Colonic mucosa (tissue), 4 donors: ENCODE data around the gene FLYWCH2. TPM values are rescaled to one million over a fixed set of nuclear protein-coding genes. Genes with fewer than 3 reads are reported as not detected.
"Not testable (repeated sequence)": the region's sequence is repeated elsewhere in the genome, so short reads cannot be mapped to it uniquely, and the experiment has no call there.

Experiments
- DNase-seq: peaks from one replicate; pipeline ENCODE4 v3.0.0-alpha.2; 2020
- H3K27ac ChIP-seq: fragments of 200-600 bp; one replicate; pipeline ENCODE4 v1.8.0; 2021
- H3K27me3 ChIP-seq: fragments of 200-600 bp; one replicate; pipeline ENCODE4 v1.8.0; 2021
- H3K36me3 ChIP-seq: fragments of 200-600 bp; one replicate; pipeline ENCODE4 v1.8.0; 2021
- H3K4me1 ChIP-seq: fragments of 200-600 bp; one replicate; pipeline ENCODE4 v1.8.0; 2021; ENCODE audit warnings: mild to moderate bottlenecking
- H3K4me3 ChIP-seq: fragments of 200-600 bp; one replicate; pipeline ENCODE4 v1.8.0; 2021
- H3K9ac ChIP-seq, 2 donors: one replicate each; pipeline ENCODE4 v1.7.0; 2013; ENCODE audit warnings: control low read depth in 2 of 2, low read depth in 2 of 2, low read length in 2 of 2
- H3K9me3 ChIP-seq: fragments of 200-600 bp; one replicate; pipeline ENCODE4 v1.8.0; 2021
- intact Hi-C: fragments of 100-400 bp; cut with DNase I; formaldehyde crosslinking; loops from one replicate; pipeline ENCODE4 v1.14.1; 2022
- total RNA-seq, 2 donors: library from RNA; stranded (reverse); fragmentation: NEBNext Ultra II Directional in 1 of 2; extraction: Animal tissue kit (Norgen Biotek cat#: 25700) in 1 of 2; gene quantifications; one replicate each; pipeline ENCODE4 v1.2.1, GENCODE V29; 2021
- TF ChIP-seq, protein P1 (sequence below): fragments of 200-600 bp; IDR thresholded peaks from one replicate; pipeline ENCODE4 v1.8.0; 2022; ENCODE audit warnings: antibody characterized with exemption, mild to moderate bottlenecking
- donor health status: healthy.
- donor health status: DM: no; HTN: no; CAD: no.
- donor health status: DM: no; HTN: no; CAD: no.

The FLYWCH2 gene
- total RNA-seq, 2 donors from 2014 or later: 16.2 to 24.8 TPM

DNA sequence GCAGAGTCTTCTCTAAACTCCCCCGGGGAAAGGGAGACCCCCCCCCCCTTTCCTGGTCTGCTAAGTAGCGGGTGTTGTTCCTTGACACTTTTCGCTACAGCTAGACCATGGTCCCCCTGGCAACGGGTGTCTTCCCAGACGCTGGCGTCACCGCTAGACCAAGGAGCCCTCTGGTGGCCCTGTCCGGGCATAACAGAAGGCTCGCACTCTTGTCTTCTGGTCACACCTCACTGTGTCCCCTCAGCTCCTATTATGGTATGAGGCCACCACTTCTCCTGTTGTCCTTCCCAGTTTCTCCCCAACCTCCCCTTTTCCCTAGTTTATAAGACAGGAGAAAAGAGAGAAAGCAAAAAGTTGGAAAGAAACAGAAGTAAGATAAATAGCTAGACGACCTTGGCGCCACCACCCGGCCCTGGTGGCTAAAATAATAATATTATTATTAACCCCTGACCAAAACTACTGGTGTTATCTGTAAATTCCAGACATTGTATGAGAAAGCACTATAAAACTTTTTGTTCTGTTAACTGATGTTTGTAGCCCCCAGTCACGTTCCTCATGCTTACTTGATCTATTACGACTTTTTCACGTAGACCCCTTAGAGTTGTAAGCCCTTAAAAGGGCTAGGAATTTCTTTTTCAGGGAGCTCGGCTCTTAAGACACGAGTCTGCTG is 24.2 kb downstream of the FLYWCH2 start:
- TF ChIP-seq, protein P1, sequence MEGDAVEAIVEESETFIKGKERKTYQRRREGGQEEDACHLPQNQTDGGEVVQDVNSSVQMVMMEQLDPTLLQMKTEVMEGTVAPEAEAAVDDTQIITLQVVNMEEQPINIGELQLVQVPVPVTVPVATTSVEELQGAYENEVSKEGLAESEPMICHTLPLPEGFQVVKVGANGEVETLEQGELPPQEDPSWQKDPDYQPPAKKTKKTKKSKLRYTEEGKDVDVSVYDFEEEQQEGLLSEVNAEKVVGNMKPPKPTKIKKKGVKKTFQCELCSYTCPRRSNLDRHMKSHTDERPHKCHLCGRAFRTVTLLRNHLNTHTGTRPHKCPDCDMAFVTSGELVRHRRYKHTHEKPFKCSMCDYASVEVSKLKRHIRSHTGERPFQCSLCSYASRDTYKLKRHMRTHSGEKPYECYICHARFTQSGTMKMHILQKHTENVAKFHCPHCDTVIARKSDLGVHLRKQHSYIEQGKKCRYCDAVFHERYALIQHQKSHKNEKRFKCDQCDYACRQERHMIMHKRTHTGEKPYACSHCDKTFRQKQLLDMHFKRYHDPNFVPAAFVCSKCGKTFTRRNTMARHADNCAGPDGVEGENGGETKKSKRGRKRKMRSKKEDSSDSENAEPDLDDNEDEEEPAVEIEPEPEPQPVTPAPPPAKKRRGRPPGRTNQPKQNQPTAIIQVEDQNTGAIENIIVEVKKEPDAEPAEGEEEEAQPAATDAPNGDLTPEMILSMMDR: peak; percentile 55
- H3K9ac ChIP-seq, intact Hi-C loops, H3K9me3 ChIP-seq, H3K27ac ChIP-seq, H3K36me3 ChIP-seq, H3K4me1 ChIP-seq, H3K4me3 ChIP-seq, H3K27me3 ChIP-seq: not testable (repeated sequence)
- DNase-seq: peak; percentile 49

DNA sequence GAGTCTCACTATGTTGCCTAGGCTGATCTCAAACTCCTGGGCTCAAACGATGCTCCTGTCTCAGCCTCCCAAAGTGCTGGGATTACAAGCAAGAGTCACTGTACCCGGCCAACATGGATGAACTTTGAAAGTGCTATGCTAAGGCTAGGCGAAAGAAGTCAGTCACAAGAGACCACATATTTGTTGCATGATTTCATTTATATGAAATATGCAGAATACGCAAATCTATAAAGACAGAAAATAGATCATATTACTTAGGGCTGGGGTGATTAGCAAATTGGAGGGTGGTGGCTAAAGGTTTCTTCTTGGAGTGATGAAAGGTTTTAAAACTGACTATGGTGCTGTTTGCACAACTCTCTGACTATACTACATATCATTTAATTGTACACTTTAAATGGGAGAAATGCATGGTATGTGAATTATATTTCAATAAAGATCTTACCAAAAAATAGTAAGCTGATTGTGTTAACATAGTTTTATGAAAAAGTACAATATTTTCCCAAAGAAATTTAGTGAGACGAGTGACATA is 27.5 kb downstream of the FLYWCH2 start:
- Histone ChIP-seq H3K4me1 (peaks cover 4% of the 10 kb centered on the region), H3K27me3 (no peaks in the 10 kb centered on the region), H3K9ac (no peak overlapping the region), H3K36me3 (no peaks in the 10 kb centered on the region), H3K27ac (no peak overlapping the region), H3K4me3 (no peak overlapping the region), H3K9me3 (no peaks in the 10 kb centered on the region)
- TF ChIP-seq, protein P1: no peak
- DNase-seq: no peak
- intact Hi-C loops: loop anchor here (5.0 kb wide), 1 partner anchor 33 kb away; no protein-coding TSS in a partner anchor

DNA sequence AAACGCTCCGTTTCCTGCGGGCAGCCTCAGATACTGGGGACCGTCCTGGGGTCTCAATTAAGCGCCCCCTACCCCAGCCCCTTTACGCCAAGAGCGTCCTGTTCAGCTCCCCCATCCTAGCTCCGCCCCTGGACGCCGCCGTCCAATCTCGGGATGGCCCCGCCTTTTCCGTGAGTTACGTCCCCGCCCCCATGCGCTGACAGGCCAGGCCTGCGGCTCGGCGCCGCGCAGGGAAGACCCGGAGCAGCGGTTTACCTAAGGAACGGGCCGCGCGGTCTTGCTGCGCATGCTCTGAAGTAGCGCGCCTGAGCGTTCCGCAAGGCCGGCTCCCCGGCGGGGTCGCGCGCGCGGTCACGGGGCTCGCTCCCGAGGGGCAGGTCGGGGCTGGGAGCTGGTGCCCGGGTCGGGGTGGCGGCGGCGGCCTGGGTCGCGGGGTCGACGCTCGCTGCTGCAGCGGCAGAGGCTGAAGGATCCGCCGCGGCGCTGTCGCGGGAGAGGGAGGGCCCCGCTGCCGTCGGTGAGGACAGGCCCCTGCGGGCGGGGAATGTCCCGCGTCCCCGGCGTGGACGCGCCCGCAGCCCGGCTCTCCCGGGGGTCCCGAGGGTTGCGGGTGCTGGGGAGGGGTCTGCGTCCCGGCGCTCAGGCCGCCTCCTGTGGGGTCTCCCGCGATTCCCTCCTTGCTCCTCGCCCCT is 28.8 kb downstream of the FLYWCH2 start, which contains the start of gene FLYWCH1:
Gene FLYWCH1, plus strand, starts transcription at position 294 of the 692 bp plus-strand sequence. CDS start 17,755 bp downstream, outside the sequence.
- DNase-seq: peak; percentile 99
- TF ChIP-seq, protein P1: no peak
- Histone ChIP-seq H3K36me3 (no peaks in the 10 kb centered on the region), H3K27me3 (no peaks in the 10 kb centered on the region), H3K9ac (peak within 1 kb of the TSS; percentile 60 to 76), H3K9me3 (no peaks in the 10 kb centered on the region), H3K27ac (peak within 1 kb of the TSS; percentile 71), H3K4me3 (peak within 1 kb of the TSS; percentile 87), H3K4me1 (no peaks in the 10 kb centered on the region)
- intact Hi-C loops: loop anchor here (5.0 kb wide), 1 partner anchor 34 kb away; no protein-coding TSS in a partner anchor

DNA sequence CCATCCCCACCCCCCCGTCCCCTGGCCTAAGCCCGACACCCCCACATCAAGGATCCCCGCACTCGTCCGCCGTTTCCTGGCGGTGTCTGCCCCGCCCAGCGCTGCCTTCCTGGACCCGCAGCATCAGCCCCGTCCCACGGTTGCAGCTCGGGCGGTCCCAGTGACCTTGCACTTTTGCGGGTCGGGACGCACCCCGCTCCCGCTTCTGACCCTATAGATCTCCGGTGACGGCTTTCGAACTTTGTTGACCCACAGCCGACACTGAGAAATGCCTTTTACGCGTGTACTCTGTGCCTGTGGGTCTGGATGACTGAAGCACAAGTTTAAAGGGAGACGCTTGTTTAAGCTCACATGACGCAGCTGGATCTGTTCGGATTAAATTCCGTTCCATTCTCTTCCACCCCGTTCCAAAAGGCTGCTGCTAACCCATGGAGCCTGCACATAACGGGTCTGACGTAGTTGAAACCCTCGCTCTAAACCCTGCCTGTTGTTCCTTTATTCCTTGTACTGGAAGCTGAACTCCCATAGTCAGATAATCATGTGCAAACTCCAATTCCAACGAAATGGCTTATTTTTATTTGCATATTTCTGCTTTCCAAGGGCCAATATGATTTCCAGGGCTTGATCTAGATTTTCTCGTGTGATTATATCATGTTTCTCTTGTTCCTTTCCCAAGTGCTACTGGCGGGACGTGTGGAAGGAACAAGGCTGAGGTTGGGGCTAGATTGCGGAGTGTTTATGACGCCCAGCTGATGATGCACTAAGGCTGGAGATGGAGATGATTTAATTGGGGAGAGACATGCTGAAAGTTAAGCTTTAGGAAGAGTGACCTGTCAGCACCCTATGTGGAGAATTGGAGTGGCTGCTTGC is 29.6 kb downstream of the FLYWCH2 start:
- peak overlapping the region; percentile 60 to 76 for H3K9ac ChIP-seq
- H3K27me3 ChIP-seq: no peaks in the 10 kb centered on the region
- H3K36me3 ChIP-seq: no peaks in the 10 kb centered on the region
- no peaks in the 10 kb centered on the region for H3K9me3 ChIP-seq
- peak overlapping the region; percentile 71 for H3K27ac ChIP-seq
- H3K4me1 ChIP-seq: no peaks in the 10 kb centered on the region
- intact Hi-C loops: loop anchor here (5.0 kb wide), 1 partner anchor 35 kb away; no protein-coding TSS in a partner anchor
- DNase-seq: peak; percentile 47
- peak overlapping the region; percentile 87 for H3K4me3 ChIP-seq
- TF ChIP-seq, protein P1: no peak

DNA sequence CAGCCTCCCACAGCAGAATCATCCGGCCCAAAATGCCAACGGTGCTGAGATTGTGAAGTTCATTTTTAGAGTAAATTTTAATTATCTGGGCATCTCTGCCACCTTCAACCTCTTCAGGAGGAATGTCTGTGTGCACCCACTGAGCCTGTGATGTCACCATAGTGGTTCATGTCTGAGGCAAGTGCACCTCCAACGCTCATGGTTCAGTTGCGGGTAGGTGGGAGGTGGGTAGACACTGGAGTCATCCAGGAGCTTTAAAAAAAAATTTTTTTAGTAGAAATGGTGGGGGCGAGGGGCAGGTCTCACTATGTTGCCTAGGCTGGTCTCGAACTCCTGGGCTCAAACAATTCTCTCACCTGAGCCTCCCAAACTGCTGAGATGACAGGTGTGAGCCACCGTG is 30.6 kb downstream of the FLYWCH2 start:
- intact Hi-C loops: loop anchor here (5.0 kb wide), 1 partner anchor 36 kb away; no protein-coding TSS in a partner anchor

More for the DNA sequence above, 30.6 kb downstream of the FLYWCH2 start:
- no peaks in the 10 kb centered on the region for H3K4me1 ChIP-seq
- no peak overlapping the region for H3K9ac ChIP-seq
- TF ChIP-seq, protein P1: no peak
- no peak overlapping the region for H3K27ac ChIP-seq
- H3K4me3 ChIP-seq: no peak overlapping the region
- no peaks in the 10 kb centered on the region for H3K27me3 ChIP-seq
- H3K9me3 ChIP-seq: no peaks in the 10 kb centered on the region
- no peaks in the 10 kb centered on the region for H3K36me3 ChIP-seq
- DNase-seq: no peak
